Vagina (tissue), 2 donors: Measurements from ENCODE around the gene HIGD1B.

Source experiments
- CTCF ChIP-seq, 3 experiments: fragments of 450-650 bp in 2 of 3; fragments of 200-600 bp in 1 of 3; sonication (generic) in 1 of 3; IDR thresholded peaks; one replicate each; pipeline ENCODE4 v1.5.1; 2017 to 2019; ENCODE audit warnings: antibody characterized with exemption in 3 of 3, mild to moderate bottlenecking in 2 of 3, moderate library complexity in 2 of 3
- POLR2A ChIP-seq, 2 donors: fragments of 450-650 bp; IDR thresholded peaks; one replicate each; pipeline ENCODE4 v1.6.1; 2017; ENCODE audit warnings: antibody characterized with exemption in 2 of 2, mild to moderate bottlenecking in 2 of 2, moderate library complexity in 2 of 2
- POLR2AphosphoS5 ChIP-seq, 2 donors: sonication (generic); formaldehyde crosslinking; IDR thresholded peaks; one replicate each; pipeline ENCODE4 v1.9.0; 2017; ENCODE audit warnings: antibody characterized with exemption in 2 of 2, mild to moderate bottlenecking in 2 of 2, low read depth in 1 of 2; ENCODE audit not compliant: insufficient read depth in 1 of 2

DNA sequence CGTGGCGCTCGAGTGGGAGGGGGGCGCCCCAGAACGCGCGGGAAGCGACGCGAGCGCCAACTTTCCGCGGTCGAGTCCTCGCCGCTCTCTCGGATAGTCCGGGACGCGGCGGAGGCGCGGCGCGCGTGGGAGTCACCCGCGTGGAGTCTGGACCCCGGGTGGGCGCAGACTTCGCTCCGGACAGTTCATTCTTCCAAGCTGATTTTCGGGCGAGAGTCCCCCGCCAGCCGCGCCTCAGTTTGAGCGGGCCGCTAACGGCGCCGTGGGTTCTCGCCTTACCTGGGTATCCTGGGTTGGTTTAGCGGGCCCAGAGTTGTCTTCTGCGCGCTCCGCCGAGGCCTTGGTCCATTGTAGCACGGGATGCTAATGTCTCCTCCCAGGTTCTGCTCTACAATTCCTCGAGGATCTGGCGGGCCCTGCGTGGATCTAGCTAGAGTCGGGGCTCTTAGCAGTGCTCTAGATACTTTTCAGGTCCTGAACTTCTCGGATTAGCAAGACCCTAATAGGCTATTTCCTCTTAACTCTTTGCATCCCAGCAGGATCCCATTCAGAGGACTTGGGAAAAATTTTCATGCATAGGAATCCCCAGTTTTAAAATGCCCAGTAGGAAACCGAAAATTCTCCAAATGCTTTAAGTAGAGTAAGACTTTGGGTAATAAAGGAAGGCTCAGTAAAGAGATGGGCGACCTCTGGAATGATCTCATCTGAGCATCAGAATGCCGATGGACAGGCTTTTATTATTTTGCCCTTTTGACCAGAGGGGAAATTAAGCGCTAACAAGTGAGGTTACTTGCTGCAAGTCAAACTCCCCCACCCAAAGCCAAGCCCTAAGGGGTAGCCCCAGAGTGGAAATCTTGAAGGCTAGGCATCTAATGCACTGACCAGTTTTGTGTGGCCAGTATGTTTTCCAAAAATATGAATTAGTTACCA, 17.1 kb upstream of the HIGD1B start:
- TF ChIP-seq CTCF (IDR thresholded peaks at IDR 0.05) (no peak), POLR2A (IDR thresholded peaks at IDR 0.05) (no peak), POLR2AphosphoS5 (IDR thresholded peaks at IDR 0.05; ENCODE audit: insufficient read depth in 1 of 2, low read depth in 1 of 2) (no peak)
